IMR-90 (cell line): ENCODE measurements around the gene RHBDL1. TPM values are rescaled to one million over a fixed set of nuclear protein-coding genes. Genes with fewer than 3 reads are reported as not detected.

ENCODE experiments used
- ATAC-seq: fragments of 200-7000 bp; cut with Tn5 transposase; 2 replicates; pipeline ENCODE4 v1.9.1; 2020; ENCODE audit warnings: low read depth, mild to moderate bottlenecking, moderate library complexity
- BruUV-seq: library from RNA; stranded (reverse); fragments of 400-500 nt; replicated peaks from 2 replicates; lab custom pipeline; 2021; lab: Mats Ljungman, UMichigan
- CTCF ChIA-PET: fragments of 300-600 bp; formaldehyde crosslinking; extraction: SDS; loops from one replicate; lab custom pipeline; 2021; ENCODE audit warnings: antibody characterized with exemption; lab: Yijun Ruan, JAX
- POLR2A ChIA-PET: fragments of 300-600 bp; sonication (Branson Sonifier 250); formaldehyde crosslinking; loops from one replicate; lab custom pipeline; 2022; ENCODE audit warnings: antibody characterized with exemption; ENCODE audit not compliant: unreplicated experiment; lab: Charles Lee
- DNase-seq: peaks from one replicate; pipeline ENCODE4 v3.0.0; 2013
- H2AFZ ChIP-seq: replicated peaks from 2 replicates; pipeline ENCODE3; 2013; ENCODE audit warnings: low read length, mild to moderate bottlenecking; ENCODE audit not compliant: poor library complexity
- H2AK5ac ChIP-seq: 2 replicates; pipeline ENCODE4 v1.6.1; 2013; ENCODE audit warnings: low read depth, low read length, inconsistent platforms
- H2AK9ac ChIP-seq: replicated peaks from 2 replicates; pipeline ENCODE3; 2013; ENCODE audit warnings: mild to moderate bottlenecking, low read depth, low read length, moderate library complexity; ENCODE audit not compliant: poor library complexity
- H2BK120ac ChIP-seq: 2 replicates; pipeline ENCODE4 v1.6.1; 2013; ENCODE audit warnings: low read depth, low read length, inconsistent platforms
- H2BK15ac ChIP-seq: 3 replicates; pipeline ENCODE4 v1.6.1; 2013; ENCODE audit warnings: low read depth, low read length, inconsistent platforms
- H2BK20ac ChIP-seq: 2 replicates; pipeline ENCODE4 v1.6.1; 2013; ENCODE audit warnings: low read depth, mild to moderate bottlenecking, inconsistent platforms, low read length, moderate library complexity
- H2BK5ac ChIP-seq: 2 replicates; pipeline ENCODE4 v1.6.1; 2013; ENCODE audit warnings: mild to moderate bottlenecking, low read depth, low read length, inconsistent platforms; ENCODE audit not compliant: poor library complexity, severe bottlenecking
- H3K14ac ChIP-seq: replicated peaks from 2 replicates; pipeline ENCODE4 v1.6.1; 2013; ENCODE audit warnings: low read depth, low read length, inconsistent platforms
- H3K18ac ChIP-seq: 2 replicates; pipeline ENCODE4 v1.6.1; 2013; ENCODE audit warnings: low read depth, low read length, control low read depth
- H3K23ac ChIP-seq: 2 replicates; pipeline ENCODE4 v1.6.1; 2013; ENCODE audit warnings: low read depth, low read length, inconsistent platforms
- H3K27ac ChIP-seq: 2 replicates; pipeline ENCODE4 v1.5.1; 2013; ENCODE audit warnings: mild to moderate bottlenecking, control low read depth, low read length; ENCODE audit not compliant: insufficient read depth
- H3K27me3 ChIP-seq: 2 replicates; pipeline ENCODE4 v1.6.1; 2013; ENCODE audit warnings: low read length; ENCODE audit not compliant: control insufficient read depth, insufficient read depth
- H3K36me3 ChIP-seq: 2 replicates; pipeline ENCODE4 v1.6.1; 2013; ENCODE audit warnings: low read length, mixed read lengths; ENCODE audit not compliant: control insufficient read depth, insufficient read depth
- H3K4ac ChIP-seq: 2 replicates; pipeline ENCODE4 v1.6.1; 2013; ENCODE audit warnings: low read depth, low read length, inconsistent platforms
- H3K4me1 ChIP-seq: 2 replicates; pipeline ENCODE4 v1.6.1; 2013; ENCODE audit warnings: low read length, mixed read lengths; ENCODE audit not compliant: control insufficient read depth, insufficient read depth
- H3K4me2 ChIP-seq: 2 replicates; pipeline ENCODE4 v1.6.1; 2013; ENCODE audit warnings: low read depth, mild to moderate bottlenecking, control low read depth, low read length, moderate library complexity
- H3K4me3 ChIP-seq: 2 replicates; pipeline ENCODE4 v1.5.1; 2013; ENCODE audit warnings: low read depth, mild to moderate bottlenecking, control low read depth, low read length, moderate library complexity; ENCODE audit not compliant: insufficient read depth
- H3K56ac ChIP-seq: 2 replicates; pipeline ENCODE4 v1.6.1; 2013; ENCODE audit warnings: low read length, inconsistent platforms; ENCODE audit not compliant: insufficient read depth; ENCODE audit errors: extremely low read depth
- H3K79me1 ChIP-seq, 2 experiments: 2 replicates each; pipeline ENCODE4 v1.6.1; 2013; ENCODE audit warnings: low read length in 2 of 2, inconsistent platforms in 1 of 2, low read depth in 1 of 2
- H3K9ac ChIP-seq: 2 replicates; pipeline ENCODE4 v1.6.1; 2013; ENCODE audit warnings: low read depth, low read length, control low read depth
- H3K9me1 ChIP-seq: 2 replicates; pipeline ENCODE4 v1.6.1; 2013; ENCODE audit warnings: low read length, inconsistent platforms; ENCODE audit not compliant: insufficient read depth
- H3K9me3 ChIP-seq: 2 replicates; pipeline ENCODE4 v1.6.1; 2013; ENCODE audit warnings: low read length; ENCODE audit not compliant: control insufficient read depth, insufficient read depth
- H4K20me1 ChIP-seq: 2 replicates; pipeline ENCODE4 v1.6.1; 2013; ENCODE audit warnings: low read length, inconsistent platforms; ENCODE audit not compliant: insufficient read depth
- H4K5ac ChIP-seq: 2 replicates; pipeline ENCODE4 v1.6.1; 2013; ENCODE audit warnings: mild to moderate bottlenecking, low read depth, low read length, control low read depth
- H4K8ac ChIP-seq, 2 experiments: 2 replicates each; pipeline ENCODE4 v1.6.1; 2013; ENCODE audit warnings: low read depth in 2 of 2, low read length in 2 of 2, control low read depth in 1 of 2, inconsistent platforms in 1 of 2
- H4K91ac ChIP-seq: 2 replicates; pipeline ENCODE4 v1.6.1; 2013; ENCODE audit warnings: low read depth, low read length, inconsistent platforms; ENCODE audit not compliant: insufficient read depth
- BHLHE40 ChIP-seq: fragments of 150-350 bp; IDR thresholded peaks from 2 replicates; pipeline ENCODE4 v1.6.1; 2016; ENCODE audit warnings: mild to moderate bottlenecking, low read depth, low read length
- CEBPB ChIP-seq: IDR thresholded peaks from 2 replicates; pipeline ENCODE4 v1.6.1; 2012; ENCODE audit warnings: low read depth, low read length, improper control_type of control experiment
- CHD1 ChIP-seq: IDR thresholded peaks from 2 replicates; pipeline ENCODE4 v1.6.1; 2012; ENCODE audit warnings: low read depth, low read length, improper control_type of control experiment
- CTCF ChIP-seq: conservative IDR thresholded peaks from 2 replicates; pipeline ENCODE4 v1.5.1; 2012; ENCODE audit warnings: mild to moderate bottlenecking, low read depth, low read length, improper control_type of control experiment
- ELK1 ChIP-seq: fragments of 150-350 bp; IDR thresholded peaks from 2 replicates; pipeline ENCODE4 v1.6.1; 2016; ENCODE audit warnings: low read depth, mild to moderate bottlenecking, low read length, moderate library complexity, borderline replicate concordance
- FOS ChIP-seq: fragments of 150-350 bp; IDR thresholded peaks from 2 replicates; pipeline ENCODE4 v1.6.1; 2016; ENCODE audit warnings: low read depth, low read length
- MAFK ChIP-seq: IDR thresholded peaks from 2 replicates; pipeline ENCODE4 v1.6.1; 2012; ENCODE audit warnings: low read depth, low read length, improper control_type of control experiment
- MAZ ChIP-seq: IDR thresholded peaks from 2 replicates; pipeline ENCODE4 v1.6.1; 2012; ENCODE audit warnings: low read depth, mild to moderate bottlenecking, low read length, improper control_type of control experiment, moderate library complexity, borderline replicate concordance
- MXI1 ChIP-seq: IDR thresholded peaks from 2 replicates; pipeline ENCODE4 v1.6.1; 2012; ENCODE audit warnings: low read depth, mild to moderate bottlenecking, low read length, moderate library complexity, borderline replicate concordance
- NFE2L2 ChIP-seq: fragments of 150-350 bp; IDR thresholded peaks from 2 replicates; pipeline ENCODE4 v1.6.1; 2016; ENCODE audit warnings: low read depth, mild to moderate bottlenecking, low read length
- POLR2A ChIP-seq: IDR thresholded peaks from 2 replicates; pipeline ENCODE4 v1.6.1; 2012; ENCODE audit warnings: mild to moderate bottlenecking, low read depth, low read length
- RAD21 ChIP-seq: IDR thresholded peaks from 2 replicates; pipeline ENCODE4 v1.6.1; 2012; ENCODE audit warnings: low read length, improper control_type of control experiment
- RFX5 ChIP-seq: IDR thresholded peaks from 2 replicates; pipeline ENCODE4 v1.8.0; 2012; ENCODE audit warnings: low read depth, mild to moderate bottlenecking, low read length, moderate library complexity
- SMC3 ChIP-seq: fragments of 150-350 bp; IDR thresholded peaks from 2 replicates; pipeline ENCODE4 v1.6.1; 2016; ENCODE audit warnings: low read depth, mild to moderate bottlenecking, antibody characterized with exemption, low read length, moderate library complexity
- WGBS, 2 experiments: methylation state at CpG; one replicate each; pipeline versions ENCODE4 v1.1.5 to v1.1.7; 2013; ENCODE audit warnings: missing lambda C conversion rate in 2 of 2; ENCODE audit not compliant: insufficient read length in 1 of 2; ENCODE audit errors: extremely low coverage in 2 of 2; 5-methylcytosine and 5-hydroxymethylcytosine counted together
- dilution Hi-C: fragments of 300-500 bp; cut with HindIII; formaldehyde crosslinking; loops from one replicate; pipeline ENCODE4 v1.14.3; 2018; ENCODE audit warnings: low sequenced_read_pairs; ENCODE audit not compliant: unreplicated experiment
- in situ Hi-C: fragments of 300-500 bp; cut with MboI; formaldehyde crosslinking; loops from 3 replicates; pipeline ENCODE4 v1.14.3; 2019; ENCODE audit warnings: low sequenced_read_pairs, inconsistent platforms, mixed read lengths
- intact Hi-C: fragments of 100-400 bp; cut with micrococcal nuclease; formaldehyde crosslinking; loops from 2 replicates; pipeline ENCODE4 v1.10.0; 2022
- polyA plus RNA-seq, 3 experiments: library from polyadenylated mRNA; depleted of rRNA; stranded (reverse); fragments of >200 nt; gene quantifications; 2 replicates each; pipeline ENCODE4 v1.2.3, GENCODE V29; 2012; ENCODE audit warnings: low replicate concordance in 1 of 3
- total RNA-seq: library from RNA; depleted of rRNA; stranded (reverse); fragments of >200 nt; gene quantifications from 2 replicates; pipeline ENCODE4 v1.2.3, GENCODE V29; 2012

Gene RHBDL1
- total and polyA plus RNA-seq, 2 of the 4 experiments (the other 2 are of a cell fraction), result 0.72 to 4.1 TPM

- H4K8ac ChIP-seq, result no peak overlapping the region
- no peaks in the 10 kb centered on the region for H3K27me3 ChIP-seq
- DNase-seq, result no peak
- no peak overlapping the region for H3K14ac ChIP-seq
- H4K5ac ChIP-seq, result no peak overlapping the region
- H3K4me3 ChIP-seq, result no peak overlapping the region
- H3K9me1 ChIP-seq, result no peaks in the 10 kb centered on the region
- no peak overlapping the region for H2AK9ac ChIP-seq
- BruUV-seq, result no TSS peak
- dilution Hi-C loops, result no loop called here
- H2BK15ac ChIP-seq, result no peak overlapping the region
- H3K9me3 ChIP-seq, result no peaks in the 10 kb centered on the region
- no peak overlapping the region for H3K9ac ChIP-seq
- no peak overlapping the region for H3K56ac ChIP-seq
- 90% methylated on average over 17 of the region's 32 CpGs; no CpG with 5 or more reads in 1 of the 2 experiments for WGBS, 2 experiments
- intact Hi-C loops, result no loop called here
- H3K4ac ChIP-seq, result no peak overlapping the region
- TF ChIP-seq NFE2L2 (no peak), ELK1 (no peak), BHLHE40 (no peak), POLR2A (no peak), MXI1 (no peak), CEBPB (no peak), FOS (no peak), RAD21 (no peak), MAFK (no peak), CTCF (no peak), SMC3 (no peak), CHD1 (no peak), RFX5 (no peak), MAZ (no peak)
- CTCF ChIA-PET, result no interaction called here
- H2BK5ac ChIP-seq, result no peak overlapping the region
- H3K27ac ChIP-seq, result no peak overlapping the region
- POLR2A ChIA-PET, result no interaction called here
- H2BK120ac ChIP-seq, result no peak overlapping the region
- no peak overlapping the region for H3K18ac ChIP-seq
- H3K4me2 ChIP-seq, result no peak overlapping the region
- no peak overlapping the region for H4K91ac ChIP-seq
- H2AK5ac ChIP-seq, result no peak overlapping the region
- peaks cover 7% of the 10 kb centered on the region for H4K20me1 ChIP-seq
- in situ Hi-C loops, result loop anchor here (25.0 kb wide), 1 partner anchor 345 kb away; the partner anchor contains the start of gene SSTR5
- peak overlapping the region; percentile 21 for H2AFZ ChIP-seq
- no peak overlapping the region for H2BK20ac ChIP-seq
- peaks cover 13 to 23% of the 10 kb centered on the region in 2 experiments for H3K79me1 ChIP-seq
- ATAC-seq, result no peak
- H3K36me3 ChIP-seq, result no peaks in the 10 kb centered on the region
- peaks cover 21% of the 10 kb centered on the region for H3K4me1 ChIP-seq
- no peak overlapping the region for H3K23ac ChIP-seq
Measured at GRCh38 chr16:717450-718245, 42.2 kb downstream of the RHBDL1 start.
